ENCODE data around the gene RIC1.
"Not testable (repeated sequence)": the region's sequence is repeated elsewhere in the genome, so short reads cannot be mapped to it uniquely, and the experiment has no call there.

RIC1 gene

GRCh38 chr9:5722679-5723078 lies 93.8 kb downstream of the RIC1 start:
- not testable (repeated sequence) for DNase-seq (ENCODE audit: low read depth)

- DNase-seq (ENCODE audit: low read depth) = no peak
These were observed 106.2 kb downstream of the RIC1 start for GRCh38 chr9:5735072-5735471.

GRCh38 chr9:5736563-5737346 lies 107.8 kb downstream of the RIC1 start:
- no peak for DNase-seq (ENCODE audit: low read depth)

- no peak for DNase-seq (ENCODE audit: low read depth)
These were observed 114.2 kb downstream of the RIC1 start for GRCh38 chr9:5743109-5743508.

GRCh38 chr9:5748438-5748837 lies 119.5 kb downstream of the RIC1 start:
- DNase-seq (ENCODE audit: low read depth) = no peak

- no peak for DNase-seq (ENCODE audit: low read depth)
These were observed 120.4 kb downstream of the RIC1 start for GRCh38 chr9:5749306-5749705.

GRCh38 chr9:5750569-5750968 lies 121.7 kb downstream of the RIC1 start:
- no peak for DNase-seq (ENCODE audit: low read depth)

GRCh38 chr9:5756633-5757032 lies 127.7 kb downstream of the RIC1 start:
- no peak for DNase-seq (ENCODE audit: low read depth)

- no peak for DNase-seq (ENCODE audit: low read depth)
These were observed 131.4 kb downstream of the RIC1 start for GRCh38 chr9:5760338-5760737.

GRCh38 chr9:5762421-5762820 lies 133.5 kb downstream of the RIC1 start:
- no peak for DNase-seq (ENCODE audit: low read depth)

GRCh38 chr9:5764130-5764868 lies 135.4 kb downstream of the RIC1 start:
- no peak for DNase-seq (ENCODE audit: low read depth)

GRCh38 chr9:5767968-5768932 lies 139.3 kb downstream of the RIC1 start:
- no peak for DNase-seq (ENCODE audit: low read depth)

GRCh38 chr9:5773324-5773999 lies 144.6 kb downstream of the RIC1 start:
- no peak for DNase-seq (ENCODE audit: low read depth)

GRCh38 chr9:5778805-5779204 lies 149.9 kb downstream of the RIC1 start:
- DNase-seq (ENCODE audit: low read depth) = no peak

GRCh38 chr9:5779705-5780218 lies 150.9 kb downstream of the RIC1 start:
- DNase-seq (ENCODE audit: low read depth) = not testable (repeated sequence)

GRCh38 chr9:5783420-5783819 lies 154.5 kb downstream of the RIC1 start:
- DNase-seq (ENCODE audit: low read depth) = not testable (repeated sequence)

- DNase-seq (ENCODE audit: low read depth) = no peak
These were observed 155.1 kb downstream of the RIC1 start for GRCh38 chr9:5783982-5784381.

GRCh38 chr9:5784526-5785315 lies 155.8 kb downstream of the RIC1 start:
- no peak for DNase-seq (ENCODE audit: low read depth)

- no peak for DNase-seq (ENCODE audit: low read depth)
These were observed 157.6 kb downstream of the RIC1 start for GRCh38 chr9:5786370-5787127.

GRCh38 chr9:5787220-5787619 lies 158.3 kb downstream of the RIC1 start:
- no peak for DNase-seq (ENCODE audit: low read depth)
